ENCODE results near the gene HSFX1.

Gene HSFX1

GRCh38 chrX:149807747-149808458 is 34.0 kb downstream of the HSFX1 start:
- no peak for DNase-seq

DNA sequence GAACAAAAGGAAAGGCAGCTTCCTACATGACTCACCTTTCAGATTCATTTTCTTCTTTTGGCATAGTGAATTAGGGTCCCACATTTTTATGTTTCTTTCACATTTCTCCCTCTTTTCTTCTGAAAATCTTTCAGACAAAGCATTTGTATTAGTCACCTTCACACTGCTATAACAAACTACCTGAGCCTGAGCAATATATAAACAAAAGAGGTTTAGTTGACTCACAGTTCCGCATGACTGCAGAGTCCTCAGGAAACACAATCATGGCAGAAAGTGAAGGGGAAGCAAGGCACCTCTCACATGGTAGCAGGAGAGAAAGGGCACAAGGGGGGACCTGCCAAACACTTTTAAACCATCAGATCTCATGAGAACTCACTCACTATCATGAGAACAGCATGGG is 44.8 kb downstream of the HSFX1 start:
- DNase-seq: no peak

- DNase-seq: no peak
These were observed 45.5 kb downstream of the HSFX1 start for GRCh38 chrX:149819371-149819770.

- DNase-seq: no peak
These were observed 51.6 kb downstream of the HSFX1 start for GRCh38 chrX:149825424-149825823.
